ENCODE measurements around the gene TNFRSF14. TPM values are rescaled to one million over a fixed set of nuclear protein-coding genes. Genes with fewer than 3 reads are reported as not detected.
"Not testable (repeated sequence)": the region's sequence is repeated elsewhere in the genome, so short reads cannot be mapped to it uniquely, and the experiment has no call there.

TNFRSF14 gene
- total RNA-seq, 1 donor from 2014 or later: 15.7 TPM

DNA sequence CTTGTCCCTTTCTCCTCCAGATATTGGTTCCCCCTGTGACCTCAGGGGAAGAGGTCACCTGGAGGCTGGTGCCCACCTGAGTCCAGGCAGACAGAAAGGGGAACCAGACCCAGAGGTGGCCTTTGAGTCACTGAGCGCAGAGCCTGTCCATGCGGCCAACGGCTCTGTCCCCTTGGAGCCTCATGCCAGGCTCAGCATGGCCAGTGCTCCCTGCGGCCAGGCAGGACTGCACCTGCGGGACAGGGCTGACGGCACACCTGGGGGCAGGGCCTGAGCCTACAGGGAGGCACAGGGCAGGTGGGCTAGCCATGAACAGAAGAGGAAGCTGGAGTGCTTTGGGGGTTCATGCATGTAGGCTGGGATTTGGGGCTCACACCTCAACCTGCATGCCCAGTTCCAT lies 2.7 kb downstream of the TNFRSF14 start:
- intact Hi-C loops (cut with DNase I): loop anchor here (5.0 kb wide), 1 partner anchor 223 kb away; no protein-coding TSS in a partner anchor
- no peak for ATAC-seq
- DNase-seq (ENCODE audit: missing footprints): no peak

DNA sequence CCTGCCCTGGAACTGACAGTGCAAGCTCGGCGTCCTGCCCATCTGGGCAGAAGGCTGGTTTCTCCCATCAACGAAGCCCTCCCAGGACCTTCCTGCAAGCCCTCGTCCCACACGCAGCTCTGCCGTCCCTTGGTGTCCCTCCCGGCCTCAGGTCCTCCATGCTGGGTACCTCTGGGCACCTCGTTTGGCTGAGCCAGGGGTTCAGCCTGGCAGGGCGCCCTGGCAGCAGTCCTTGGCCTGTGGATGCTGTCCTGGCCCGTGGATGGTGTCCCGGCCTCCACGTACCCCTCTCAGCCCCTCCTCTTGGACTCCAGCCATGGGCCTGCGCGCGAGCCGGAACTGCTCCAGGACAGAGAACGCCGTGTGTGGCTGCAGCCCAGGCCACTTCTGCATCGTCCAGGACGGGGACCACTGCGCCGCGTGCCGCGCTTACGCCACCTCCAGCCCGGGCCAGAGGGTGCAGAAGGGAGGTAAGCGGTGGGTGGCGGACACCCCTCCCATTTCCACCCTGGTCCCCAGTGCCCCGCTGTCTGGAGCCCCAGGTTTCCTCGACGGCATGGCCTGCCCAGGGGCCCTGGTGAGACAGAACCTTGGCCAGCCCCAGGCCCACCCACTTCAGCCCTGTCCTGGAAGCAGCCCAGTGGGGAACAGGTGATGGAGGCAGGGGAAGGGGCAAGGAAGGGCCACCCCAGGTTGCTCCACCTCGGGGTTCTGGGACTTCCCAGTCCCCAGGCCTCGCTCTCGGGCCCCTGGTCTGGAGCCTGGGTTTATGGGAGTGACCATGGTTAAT lies 3.5 kb downstream of the TNFRSF14 start:
- ATAC-seq: no peak
- intact Hi-C loops (cut with DNase I): loop anchor here (5.0 kb wide), 1 partner anchor 223 kb away; no protein-coding TSS in a partner anchor
- no peak for DNase-seq (ENCODE audit: missing footprints)

DNA sequence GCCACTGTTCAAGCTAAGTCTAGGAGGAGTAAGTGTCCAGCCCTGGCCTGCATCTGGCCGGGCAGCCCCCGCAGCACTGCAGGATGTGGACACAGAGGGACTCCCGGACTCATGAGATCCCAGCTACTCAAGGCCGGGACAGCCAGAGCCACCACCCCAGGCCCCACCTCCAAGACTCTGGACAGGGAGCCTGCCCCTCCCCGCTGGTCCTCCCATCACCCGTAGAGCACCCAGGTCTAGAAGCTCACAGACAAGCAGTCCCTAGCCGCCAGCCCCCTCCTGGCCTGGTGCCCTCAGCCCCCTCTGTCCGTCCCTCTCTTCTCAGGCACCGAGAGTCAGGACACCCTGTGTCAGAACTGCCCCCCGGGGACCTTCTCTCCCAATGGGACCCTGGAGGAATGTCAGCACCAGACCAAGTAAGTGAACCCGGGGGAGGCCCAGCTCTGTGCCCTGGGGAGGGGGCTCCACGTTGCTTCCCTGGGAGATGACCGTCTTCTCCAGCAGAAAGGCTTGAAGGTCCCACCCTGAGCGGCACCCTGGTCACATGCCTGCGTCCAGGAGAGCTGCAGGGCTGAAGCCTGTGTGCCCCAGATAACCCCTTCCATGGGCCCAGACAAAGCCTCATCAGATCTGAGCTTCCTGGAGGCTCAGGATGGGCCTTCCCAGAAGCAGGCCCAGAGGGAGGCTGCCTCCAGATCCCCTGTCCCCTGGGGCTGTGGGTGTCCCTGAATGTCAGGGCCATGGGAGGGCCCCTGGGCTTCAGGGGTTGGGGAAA lies 4.3 kb downstream of the TNFRSF14 start:
- ATAC-seq: no peak
- intact Hi-C loops (cut with DNase I): no loop called here
- no peak for DNase-seq (ENCODE audit: missing footprints)

DNA sequence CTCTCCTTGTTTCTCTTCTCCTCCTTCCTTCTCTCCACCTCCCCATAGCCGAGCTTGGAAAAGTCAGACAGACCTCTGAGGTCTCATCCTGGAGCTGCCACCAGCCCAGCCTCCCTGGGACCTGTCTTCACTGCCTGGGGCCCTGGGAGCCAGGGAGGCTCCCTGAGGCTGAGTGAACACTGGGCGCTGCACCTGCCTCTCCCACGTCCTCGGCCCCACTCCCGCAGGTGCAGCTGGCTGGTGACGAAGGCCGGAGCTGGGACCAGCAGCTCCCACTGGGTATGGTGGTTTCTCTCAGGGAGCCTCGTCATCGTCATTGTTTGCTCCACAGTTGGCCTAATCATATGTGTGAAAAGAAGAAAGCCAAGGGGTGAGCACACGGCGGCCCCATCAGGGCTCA lies 5.3 kb downstream of the TNFRSF14 start:
- ATAC-seq (no peak), DNase-seq (ENCODE audit: missing footprints) (no peak)
- intact Hi-C loops (cut with DNase I): no loop called here

DNA sequence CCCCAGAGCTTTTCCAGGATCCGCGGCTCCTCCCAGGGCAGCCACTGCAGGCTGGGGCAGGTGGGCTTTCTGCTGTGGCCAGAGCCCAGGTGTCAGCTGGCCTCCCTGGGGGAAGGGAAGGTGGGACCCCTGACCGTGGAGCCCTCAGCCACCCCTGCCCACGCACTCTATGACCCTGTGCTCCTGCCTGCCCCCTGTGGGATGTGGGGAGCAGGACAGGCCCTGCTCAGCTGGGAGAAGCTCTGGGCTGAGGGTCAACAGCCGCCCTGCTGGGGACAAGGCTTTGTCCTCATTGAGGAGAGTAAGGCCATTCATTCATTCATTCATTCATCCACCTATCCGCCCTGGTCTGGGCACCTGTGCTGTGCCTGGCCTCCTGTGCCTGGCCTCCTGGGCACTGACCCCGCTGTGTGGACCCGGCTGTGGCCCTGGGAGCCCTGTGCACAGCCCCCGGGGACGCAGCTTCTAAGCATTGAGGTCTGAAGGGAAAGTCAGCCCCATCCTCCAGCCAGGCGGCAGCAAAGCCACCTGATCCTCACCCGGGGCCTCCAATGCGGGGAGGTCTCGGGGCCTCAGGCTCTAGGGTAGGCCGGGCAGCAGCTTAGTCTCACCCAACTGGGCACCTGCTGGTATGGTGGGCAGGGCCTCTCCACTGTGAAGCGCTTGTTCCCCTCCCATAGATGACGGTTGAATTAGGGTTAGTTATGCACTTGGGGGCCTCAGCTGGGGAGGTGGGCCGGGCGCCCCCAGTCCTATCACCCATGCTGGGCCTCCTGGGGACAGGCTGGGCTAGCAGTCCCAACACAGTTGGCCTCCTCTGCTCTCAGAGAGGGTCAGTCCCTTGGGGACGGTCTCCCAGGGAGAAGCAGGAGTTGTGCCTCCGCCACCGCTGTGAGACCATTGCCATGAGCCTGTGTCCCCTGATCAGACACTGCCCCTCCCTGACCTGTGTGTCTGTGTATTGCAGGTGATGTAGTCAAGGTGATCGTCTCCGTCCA lies 6.0 kb downstream of the TNFRSF14 start:
- ATAC-seq (no peak), DNase-seq (ENCODE audit: missing footprints) (no peak)
- intact Hi-C loops (cut with DNase I): no loop called here

DNA sequence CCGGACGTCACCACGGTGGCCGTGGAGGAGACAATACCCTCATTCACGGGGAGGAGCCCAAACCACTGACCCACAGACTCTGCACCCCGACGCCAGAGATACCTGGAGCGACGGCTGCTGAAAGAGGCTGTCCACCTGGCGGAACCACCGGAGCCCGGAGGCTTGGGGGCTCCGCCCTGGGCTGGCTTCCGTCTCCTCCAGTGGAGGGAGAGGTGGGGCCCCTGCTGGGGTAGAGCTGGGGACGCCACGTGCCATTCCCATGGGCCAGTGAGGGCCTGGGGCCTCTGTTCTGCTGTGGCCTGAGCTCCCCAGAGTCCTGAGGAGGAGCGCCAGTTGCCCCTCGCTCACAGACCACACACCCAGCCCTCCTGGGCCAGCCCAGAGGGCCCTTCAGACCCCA lies 7.0 kb downstream of the TNFRSF14 start:
- DNase-seq (ENCODE audit: missing footprints): no peak
- no peak for ATAC-seq
- intact Hi-C loops (cut with DNase I): no loop called here

DNA sequence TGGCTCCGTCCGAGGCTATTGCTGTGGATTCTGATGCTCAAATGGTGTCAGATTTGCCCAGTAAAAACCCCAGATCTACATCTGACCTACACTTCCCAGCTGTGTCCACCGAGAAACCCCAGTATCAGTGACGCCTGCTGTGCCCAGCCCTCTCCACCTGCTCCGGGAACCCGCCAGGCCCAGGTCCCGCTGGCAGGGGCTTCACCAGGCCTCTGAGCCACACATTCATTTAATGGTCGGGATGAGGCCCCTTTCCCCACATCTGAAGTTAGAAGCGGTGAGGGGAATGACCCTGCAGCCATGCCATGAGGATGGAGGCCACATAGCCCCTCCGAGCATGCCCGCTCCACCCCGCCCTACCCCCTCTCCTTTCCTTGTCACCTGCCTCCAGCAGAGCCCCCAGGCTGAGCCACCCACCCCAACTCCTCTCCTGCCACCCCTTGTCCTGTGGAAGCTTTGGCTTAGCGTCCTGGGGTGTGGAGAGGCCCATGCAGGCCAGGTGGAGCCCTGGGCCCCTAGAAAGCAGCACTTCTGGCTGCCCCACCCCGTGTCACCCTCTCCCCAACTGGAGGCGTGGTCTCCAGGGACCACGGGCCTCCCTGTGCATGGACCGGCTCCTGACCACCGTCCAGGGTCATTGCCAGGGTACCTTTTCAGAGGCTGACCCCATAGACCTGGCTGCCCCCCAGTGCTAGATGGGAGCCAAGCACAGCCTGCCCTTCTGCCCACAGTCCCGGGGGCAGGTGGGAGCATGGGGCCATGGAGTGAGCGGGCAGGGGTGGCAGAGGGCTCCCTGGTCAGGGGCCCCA lies 8.0 kb downstream of the TNFRSF14 start:
- intact Hi-C loops (cut with DNase I): no loop called here
- ATAC-seq: no peak
- DNase-seq (ENCODE audit: missing footprints): no peak

DNA sequence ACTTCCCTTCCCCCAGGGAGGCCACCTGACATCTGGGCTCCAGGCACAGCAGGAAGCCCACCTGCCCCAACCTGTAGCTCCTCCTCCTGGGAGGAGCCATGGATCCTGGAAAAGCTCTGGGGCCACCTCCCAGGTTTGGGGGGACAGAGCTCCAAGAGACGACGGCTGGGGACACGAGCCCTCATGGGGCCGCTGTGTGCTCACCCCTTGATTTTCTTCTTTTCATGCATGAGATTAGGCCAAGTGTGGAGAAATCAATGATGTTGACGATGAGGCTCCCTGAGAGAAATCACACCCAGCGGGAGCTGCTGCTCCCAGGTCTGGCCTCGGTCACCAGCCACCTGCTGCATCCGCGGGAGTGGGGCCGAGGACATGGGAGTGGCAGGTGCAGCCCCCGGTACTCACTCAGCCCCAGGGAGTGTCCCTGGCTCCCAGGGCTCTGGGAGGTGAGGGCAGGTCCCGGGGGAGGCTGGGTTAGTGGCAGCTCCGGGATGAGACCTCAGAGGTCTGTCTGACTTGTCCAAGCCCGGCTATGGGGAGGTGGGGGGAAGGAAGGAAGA lies 8.7 kb downstream of the TNFRSF14 start:
- ATAC-seq (no peak), DNase-seq (ENCODE audit: missing footprints) (no peak)
- intact Hi-C loops (cut with DNase I): no loop called here

DNA sequence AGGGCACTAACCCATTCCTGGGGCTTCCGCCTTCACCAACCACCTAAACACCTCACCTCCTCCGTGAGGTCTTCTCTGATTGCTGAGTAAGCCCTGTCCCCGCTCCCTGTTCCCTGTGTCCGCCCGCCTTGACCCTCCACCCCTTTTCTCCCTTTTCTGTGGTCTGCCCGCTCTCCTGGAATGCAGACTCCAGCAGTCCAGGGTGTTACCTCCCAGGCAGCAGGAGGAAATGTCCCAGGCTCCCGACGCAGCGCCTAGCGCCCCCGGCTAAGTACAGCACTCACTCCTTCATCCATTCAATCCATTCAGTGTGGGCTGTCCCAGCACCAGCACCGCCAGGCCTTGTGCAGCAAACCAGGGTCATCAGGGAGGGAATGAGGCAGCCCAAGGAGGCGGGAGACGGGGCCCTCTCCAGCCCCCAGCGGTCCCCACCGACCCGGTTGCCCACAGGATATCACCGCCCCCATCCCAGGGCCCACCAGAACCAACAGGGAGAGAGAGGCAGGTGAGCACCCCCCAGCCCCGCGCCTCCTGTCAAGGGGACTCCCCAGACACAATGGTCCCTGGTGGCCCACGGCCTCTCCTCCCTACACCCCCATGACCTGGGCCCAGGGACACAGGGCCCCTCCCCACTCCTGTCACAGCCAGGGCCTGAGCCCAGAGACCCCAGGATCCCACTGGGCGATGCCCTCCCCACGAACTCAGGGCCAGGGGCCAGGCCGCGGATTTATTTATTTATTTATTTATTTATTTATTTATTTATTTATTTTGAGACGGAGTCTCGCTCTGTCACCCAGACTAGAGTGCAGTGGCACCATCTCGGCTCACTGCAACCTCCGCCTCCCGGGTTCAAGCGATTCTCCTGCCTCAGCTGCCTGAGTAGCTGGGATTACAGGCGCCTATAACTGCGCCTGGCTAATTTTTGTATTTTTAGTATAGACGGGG lies 10.2 kb downstream of the TNFRSF14 start:
- DNase-seq (ENCODE audit: missing footprints) (no peak), ATAC-seq (no peak)
- intact Hi-C loops (cut with DNase I): no loop called here

DNA sequence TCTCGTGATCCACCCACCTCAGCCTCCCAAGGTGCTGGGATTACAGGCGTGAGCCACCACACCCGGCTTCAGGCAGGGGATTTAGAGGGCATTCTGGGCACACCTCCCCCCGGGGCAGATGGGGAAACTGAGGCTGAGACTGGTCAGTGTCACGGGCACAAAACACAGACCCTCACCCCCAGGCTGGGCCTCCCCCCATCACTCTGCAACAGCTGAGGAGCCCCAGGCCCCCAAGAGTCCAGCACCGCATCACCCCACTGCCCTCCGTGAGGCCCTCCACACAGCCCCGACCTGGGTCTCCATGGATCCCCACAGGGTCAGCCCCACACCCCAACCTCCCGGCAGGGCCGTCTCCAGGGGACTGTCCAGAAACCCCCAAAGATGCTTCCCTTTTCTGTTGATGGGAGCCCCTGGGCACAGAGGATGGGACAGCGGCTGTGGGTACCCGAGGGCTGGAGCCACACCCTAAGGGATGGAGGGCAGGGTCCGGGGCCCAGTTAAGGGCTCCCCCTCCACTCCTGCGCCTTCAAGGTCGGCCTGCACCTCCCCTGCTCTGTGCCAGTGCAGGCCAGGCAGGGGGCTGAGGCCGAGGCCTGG lies 11.0 kb downstream of the TNFRSF14 start:
- ATAC-seq: no peak
- intact Hi-C loops (cut with DNase I): no loop called here
- DNase-seq (ENCODE audit: missing footprints): no peak

DNA sequence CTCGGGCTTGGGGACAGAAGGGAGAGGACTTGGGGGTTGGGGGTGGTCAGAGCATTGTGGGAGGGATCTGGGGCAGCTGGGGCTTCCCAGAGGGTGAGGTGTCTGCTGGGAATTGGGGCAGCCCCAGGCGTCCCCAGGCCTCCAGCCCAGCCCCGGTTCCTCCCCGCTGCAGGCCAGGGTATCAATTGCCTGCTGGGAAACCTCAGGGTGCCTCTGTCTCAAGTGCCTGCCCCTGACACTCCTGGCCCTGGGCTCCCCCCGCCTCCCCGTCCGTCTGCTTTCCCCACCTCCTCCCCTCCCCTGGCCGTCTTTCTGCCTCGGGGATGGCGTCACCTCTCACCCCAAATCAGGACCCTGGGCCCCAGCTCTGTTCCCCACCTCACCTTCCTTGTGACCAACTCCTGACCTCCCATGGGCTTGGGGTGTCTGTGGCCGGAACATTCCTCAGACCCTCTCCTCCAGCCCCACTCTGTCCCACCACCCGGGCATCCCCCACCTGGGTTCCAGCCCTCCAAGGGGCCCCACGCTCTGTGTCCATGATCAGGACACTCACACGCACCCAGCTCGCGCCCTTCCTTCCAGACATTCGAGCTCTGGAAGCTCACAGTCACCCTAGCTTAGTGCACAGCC lies 12.1 kb downstream of the TNFRSF14 start:
- not testable (repeated sequence) for ATAC-seq; DNase-seq (ENCODE audit: missing footprints)

DNA sequence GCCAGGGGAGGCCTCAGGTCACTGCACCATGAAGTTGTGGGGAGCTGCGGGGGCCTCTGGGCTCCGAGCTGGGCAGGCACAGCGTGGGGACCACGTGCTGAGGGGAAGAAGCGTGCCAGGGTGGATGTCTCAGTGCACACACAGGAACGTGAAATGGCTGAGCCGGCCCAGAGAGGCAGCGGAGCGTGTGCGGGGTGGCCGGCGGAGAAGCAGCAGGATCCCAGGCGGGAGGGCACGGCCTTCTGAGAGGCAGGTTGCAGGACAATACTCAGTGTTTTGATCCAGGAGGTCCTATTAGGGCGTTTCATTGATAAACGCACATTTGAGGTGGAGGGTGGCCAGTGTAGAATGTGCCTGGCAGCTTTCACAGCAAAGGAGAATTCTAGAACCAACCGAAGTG lies 12.9 kb downstream of the TNFRSF14 start:
- ATAC-seq: no peak
- no peak for DNase-seq (ENCODE audit: missing footprints)
- intact Hi-C loops (cut with DNase I): no loop called here

More for the DNA sequence above, 12.1 kb downstream of the TNFRSF14 start:
- intact Hi-C loops (cut with DNase I): not testable (repeated sequence)

DNA sequence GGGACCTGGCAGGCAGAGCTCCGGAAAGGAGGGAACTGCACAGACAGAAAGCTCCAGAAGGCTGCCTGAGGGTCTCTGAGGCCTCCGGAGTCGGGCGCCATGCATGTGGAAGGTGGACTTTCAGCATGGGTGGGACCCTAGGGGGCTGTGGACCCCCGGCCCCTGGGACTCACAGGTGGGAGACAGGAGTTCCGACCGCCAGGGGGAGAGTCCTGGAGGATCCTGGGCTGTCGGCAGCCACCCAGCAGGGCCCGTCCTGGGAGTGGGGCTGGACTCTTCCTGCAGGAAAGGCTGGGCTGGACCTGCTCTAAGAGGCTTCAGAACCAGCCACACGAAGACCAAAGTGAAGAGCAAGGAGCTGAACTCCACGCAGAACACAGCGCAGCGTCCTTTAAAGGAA lies 13.5 kb downstream of the TNFRSF14 start:
- intact Hi-C loops (cut with DNase I); DNase-seq (ENCODE audit: missing footprints); ATAC-seq: not testable (repeated sequence)

DNA sequence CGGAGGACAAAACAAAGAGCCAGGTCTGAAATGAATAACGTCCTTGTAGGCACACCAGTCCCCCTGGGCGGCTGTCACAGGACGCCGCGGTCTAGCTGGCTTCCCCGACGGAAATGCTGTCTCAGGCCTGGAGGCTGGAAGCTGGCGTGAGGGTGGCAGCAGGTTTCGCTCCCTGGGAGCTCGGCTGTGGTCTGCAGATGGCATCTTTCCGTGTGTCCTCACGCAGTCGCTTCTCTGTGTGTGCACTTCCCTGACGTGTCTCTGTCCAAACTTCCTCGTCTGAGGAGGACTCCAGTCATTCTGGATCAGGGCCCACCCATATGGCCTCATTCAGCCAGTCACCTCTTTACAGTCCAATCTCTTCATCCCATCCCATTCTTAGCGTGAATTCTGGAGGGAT lies 14.2 kb downstream of the TNFRSF14 start:
- DNase-seq (ENCODE audit: missing footprints): no peak
- no peak for ATAC-seq
- intact Hi-C loops (cut with DNase I): no loop called here

DNA sequence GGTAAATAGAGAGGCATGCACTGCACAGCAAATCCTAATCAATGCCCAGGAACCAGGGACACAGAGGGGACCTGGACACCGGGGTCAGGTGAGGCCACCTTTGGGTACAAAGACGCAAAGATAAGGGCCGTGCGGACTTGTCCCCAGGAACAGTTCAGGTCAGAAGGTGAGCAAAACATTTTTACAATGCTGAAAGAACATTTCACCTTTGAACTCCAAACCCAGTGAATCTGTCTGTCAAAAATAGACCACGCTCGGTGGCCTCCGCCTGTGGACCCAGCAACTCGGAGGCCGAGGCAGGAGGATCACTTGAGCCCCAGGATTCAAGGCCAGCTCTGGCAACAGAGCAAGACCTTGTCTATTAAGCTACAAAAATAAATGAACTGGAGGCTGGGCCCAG lies 15.2 kb downstream of the TNFRSF14 start:
- ATAC-seq (no peak), DNase-seq (ENCODE audit: missing footprints) (no peak)
- intact Hi-C loops (cut with DNase I): no loop called here

Measured in Right ventricle myocardium inferior (tissue), 1 donor.